K562 (cell line): ENCODE measurements around the gene ZNF548. TPM values are rescaled to one million over a fixed set of nuclear protein-coding genes. Genes with fewer than 3 reads are reported as not detected.

Experiments used
- ATAC-seq: fragments of 200-7000 bp; cut with Tn5 transposase; 3 replicates; pipeline ENCODE4 v1.9.1; 2020; ENCODE audit warnings: moderate library complexity
- BruUV-seq: library from RNA; stranded (reverse); fragments of 400-500 nt; replicated peaks from 2 replicates; lab custom pipeline; 2021; lab: Mats Ljungman, UMichigan
- CTCF ChIA-PET: fragments of 300-600 bp; formaldehyde crosslinking; extraction: SDS; loops from one replicate; lab custom pipeline; 2021; ENCODE audit warnings: low intra/inter-chr PET ratio; lab: Yijun Ruan, JAX
- POLR2A ChIA-PET: fragments of 300-600, 350-650 bp; sonication (Branson Sonifier 250); formaldehyde crosslinking; extraction: SDS; loops from one replicate; lab custom pipeline; 2021; ENCODE audit warnings: antibody characterized with exemption, inconsistent platforms; lab: Yijun Ruan, JAX
- DNase-seq, 4 experiments: peaks; one replicate each; pipeline versions ENCODE4 v3.0.0 to v3.0.0-alpha.2; 2011 to 2018; ENCODE audit warnings: low spot score in 3 of 4, mixed read lengths in 3 of 4; ENCODE audit errors: extremely low read depth in 1 of 4
- FAIRE-seq: peaks from 2 replicates; lab custom pipeline; 2011; peaks lifted over from hg19 to GRCh38; lab: Jason Lieb, UNC
- H2AFZ ChIP-seq: 2 replicates; pipeline ENCODE4 v1.6.0; 2011; ENCODE audit warnings: low read depth, low read length, control low read depth, inconsistent platforms
- H3K27ac ChIP-seq: fragments of 200-600 bp; 3 replicates; pipeline ENCODE4 v1.8.0; 2011; ENCODE audit warnings: low read depth, mild to moderate bottlenecking, control low read depth, inconsistent platforms, low read length, moderate library complexity, mixed read lengths; ENCODE audit errors: extremely low read depth
- H3K27me3 ChIP-seq, 2 experiments: fragments of 300-600 bp in 1 of 2; 2 replicates in 1 of 2; 3 replicates in 1 of 2; pipeline versions ENCODE4 v1.6.0 to v1.8.0; 2011; ENCODE audit warnings: inconsistent platforms in 2 of 2, low read length in 2 of 2, mild to moderate bottlenecking in 1 of 2, mixed read lengths in 1 of 2, moderate library complexity in 1 of 2; ENCODE audit not compliant: control insufficient read depth in 2 of 2, insufficient read depth in 2 of 2
- H3K36me3 ChIP-seq: fragments of 300-600 bp; 3 replicates; pipeline ENCODE4 v1.8.0; 2011; ENCODE audit warnings: mild to moderate bottlenecking, low read length, inconsistent platforms; ENCODE audit not compliant: control insufficient read depth, insufficient read depth
- H3K4me1 ChIP-seq, 2 experiments: fragments of 200-600 bp in 1 of 2; replicated peaks in 1 of 2; 2 replicates in 1 of 2; 3 replicates in 1 of 2; pipeline versions ENCODE4 v1.5.1 to v1.8.0; 2011; ENCODE audit warnings: inconsistent platforms in 2 of 2, low read length in 2 of 2, mild to moderate bottlenecking in 1 of 2, mixed read lengths in 1 of 2, moderate library complexity in 1 of 2; ENCODE audit not compliant: control insufficient read depth in 2 of 2, insufficient read depth in 2 of 2
- H3K4me2 ChIP-seq: 2 replicates; pipeline ENCODE4 v1.6.1; 2011; ENCODE audit warnings: low read length, control low read depth, inconsistent platforms, mixed read lengths; ENCODE audit not compliant: insufficient read depth
- H3K4me3 ChIP-seq: fragments of 200-600 bp; sonication (generic), shearing (Covaris generic); 2 replicates; pipeline ENCODE4 v1.5.1; 2016; ENCODE audit warnings: control low read depth, inconsistent platforms
- H3K79me2 ChIP-seq: fragments of 200-600 bp; 3 replicates; pipeline ENCODE4 v1.8.0; 2011; ENCODE audit warnings: low read length, inconsistent platforms; ENCODE audit not compliant: control insufficient read depth, insufficient read depth
- H3K9ac ChIP-seq, 2 experiments: 2 replicates each; pipeline versions ENCODE4 v1.6.0 to v1.6.1; 2011; ENCODE audit warnings: low read depth in 2 of 2, low read length in 2 of 2, control low read depth in 1 of 2, inconsistent platforms in 1 of 2, mild to moderate bottlenecking in 1 of 2, mixed read lengths in 1 of 2; ENCODE audit not compliant: insufficient read depth in 1 of 2
- H3K9me1 ChIP-seq: one replicate; pipeline ENCODE4 v1.6.0; 2011; ENCODE audit warnings: inconsistent platforms, mild to moderate bottlenecking, low read length, moderate library complexity; ENCODE audit not compliant: control insufficient read depth, insufficient read depth
- H3K9me3 ChIP-seq: replicated peaks from 2 replicates; pipeline ENCODE4 v1.5.1; 2011; ENCODE audit warnings: low read depth, low read length, inconsistent platforms; ENCODE audit not compliant: control insufficient read depth, insufficient read depth
- H4K20me1 ChIP-seq: replicated peaks from 2 replicates; pipeline ENCODE4 v1.6.1; 2011; ENCODE audit warnings: low read length, inconsistent platforms, mixed read lengths; ENCODE audit not compliant: control insufficient read depth, insufficient read depth
- HMG20B ChIP-seq: fragments of 250-450 bp; sonication (Bioruptor Pico); IDR thresholded peaks from 2 replicates; pipeline ENCODE4 v1.5.0; 2021; ENCODE audit warnings: mild to moderate bottlenecking
- HOMEZ ChIP-seq: fragments of 250-450 bp; sonication (Bioruptor Pico); IDR thresholded peaks from 2 replicates; pipeline ENCODE4 v1.4.0; 2020; ENCODE audit warnings: mild to moderate bottlenecking, moderate library complexity
- HOXB6 ChIP-seq: fragments of 250-450 bp; sonication (Bioruptor Pico); IDR thresholded peaks from 2 replicates; pipeline ENCODE4 v1.5.1; 2022; ENCODE audit warnings: mild to moderate bottlenecking, borderline replicate concordance
- RBM22 ChIP-seq: fragments of 200-400 bp; formaldehyde crosslinking; IDR thresholded peaks from 2 replicates; pipeline ENCODE4 v1.6.1; 2018; ENCODE audit warnings: low read length, low read depth; ENCODE audit not compliant: poor library complexity, severe bottlenecking
- TFAM ChIP-seq: fragments of 250-450 bp; sonication (Bioruptor Pico); conservative IDR thresholded peaks from 2 replicates; pipeline ENCODE4 v1.5.0; 2021; ENCODE audit warnings: mild to moderate bottlenecking, moderate library complexity
- THRAP3 ChIP-seq: fragments of 450-650 bp; IDR thresholded peaks from 2 replicates; pipeline ENCODE4 v1.6.1; 2016; ENCODE audit warnings: mild to moderate bottlenecking, inconsistent platforms, borderline replicate concordance
- ZFP36 ChIP-seq: fragments of 150-350 bp; IDR thresholded peaks from 2 replicates; pipeline ENCODE4 v1.6.1; 2018; ENCODE audit warnings: low read length, low read depth; ENCODE audit not compliant: partially characterized antibody
- WGBS: fragments of 100-300 bp; shearing (Covaris generic); methylation state at CpG from one replicate; pipeline ENCODE4 v1.1.6; 2016; ENCODE audit warnings: low coverage, mixed read lengths; ENCODE audit not compliant: insufficient coverage; ENCODE audit errors: missing lambda C conversion rate; 5-methylcytosine and 5-hydroxymethylcytosine counted together
- in situ Hi-C: fragments of 300-500 bp; cut with MboI; formaldehyde crosslinking; loops from 4 replicates; pipeline ENCODE4 v1.15.0; 2018; ENCODE audit warnings: inconsistent platforms, mixed read lengths
- intact Hi-C: fragments of 100-400 bp; cut with micrococcal nuclease; formaldehyde crosslinking; loops from 2 replicates; pipeline ENCODE4 v1.14.2; 2022
- polyA plus RNA-seq, 8 experiments: library from polyadenylated mRNA; depleted of rRNA in 4 of 8; stranded (reverse) in 5 of 8; unstranded in 3 of 8; fragments of >200 nt; fragmentation: Nextera tagmentation in 2 of 8; fragmentation: Illumina TruSeq in 1 of 8; extraction: Ambion mirVana in 2 of 8; extraction: Trizol in 1 of 8; gene quantifications; 2 replicates each; pipeline versions ENCODE4 v1.2.1 to v1.2.3, GENCODE V29; 2011 to 2014; ENCODE audit warnings: inconsistent platforms in 1 of 8, missing spikeins in 1 of 8
- total RNA-seq, 7 experiments: library from RNA; depleted of rRNA in 6 of 7; stranded (reverse); fragments of >200 nt in 6 of 7; fragmentation: Illumina TruSeq in 2 of 7; extraction: Trizol in 2 of 7; gene quantifications; 2 replicates each; pipeline versions ENCODE4 v1.2.1 to v1.2.3, GENCODE V29; 2011 to 2021; ENCODE audit warnings: low replicate concordance in 1 of 7

Gene ZNF548
- total and polyA plus RNA-seq, 9 of the 15 experiments (the other 6 are each of a cell fraction or from before 2014, with no cell fraction given): 1.5 to 8.7 (median 4.5) TPM

GRCh38 chr19:57362419-57362818 is 27.2 kb upstream of the ZNF548 start:
- H3K4me2 ChIP-seq: peak overlapping the region; percentile 83
- H3K4me3 ChIP-seq: peak overlapping the region; percentile 50
- peaks cover 4% of the 10 kb centered on the region; the same call in 2 of the 3 replicates for H3K36me3 ChIP-seq
- peak overlapping the region in 1 of 2 experiments; percentile 56; a peak in 1 of 4 replicates for H3K9ac ChIP-seq
- BruUV-seq: no TSS peak
- ATAC-seq (no peak), FAIRE-seq (no peak), DNase-seq (no peak)
- in situ Hi-C loops (no loop called here), intact Hi-C loops (no loop called here)
- H4K20me1 ChIP-seq: no peaks in the 10 kb centered on the region
- no peaks in the 10 kb centered on the region for H3K79me2 ChIP-seq
- WGBS: 31% methylated on average over 2 of the region's 2 CpGs
- ChIA-PET CTCF (no interaction called here), POLR2A (no interaction called here)
- peaks cover 0 to 5% of the 10 kb centered on the region in 2 experiments; a peak in 1 of 5 replicates for H3K4me1 ChIP-seq
- H3K9me1 ChIP-seq: no peaks in the 10 kb centered on the region
- H3K27me3 ChIP-seq: no peaks in the 10 kb centered on the region
- peak overlapping the region; percentile 78; the same call in 2 of the 3 replicates for H3K27ac ChIP-seq
- H3K9me3 ChIP-seq: peaks cover 4% of the 10 kb centered on the region; the same call in 1 of the 2 replicates
- H2AFZ ChIP-seq: peak overlapping the region; percentile 77
- TF ChIP-seq TFAM (CRISPR knock-in tag) (no peak), THRAP3 (no peak), ZFP36 (no peak), HOXB6 (CRISPR knock-in tag) (no peak), HOMEZ (CRISPR knock-in tag) (no peak), RBM22 (no peak), HMG20B (CRISPR knock-in tag) (no peak)
